Measurements from ENCODE around the gene UNKL.

Gene UNKL

DNA sequence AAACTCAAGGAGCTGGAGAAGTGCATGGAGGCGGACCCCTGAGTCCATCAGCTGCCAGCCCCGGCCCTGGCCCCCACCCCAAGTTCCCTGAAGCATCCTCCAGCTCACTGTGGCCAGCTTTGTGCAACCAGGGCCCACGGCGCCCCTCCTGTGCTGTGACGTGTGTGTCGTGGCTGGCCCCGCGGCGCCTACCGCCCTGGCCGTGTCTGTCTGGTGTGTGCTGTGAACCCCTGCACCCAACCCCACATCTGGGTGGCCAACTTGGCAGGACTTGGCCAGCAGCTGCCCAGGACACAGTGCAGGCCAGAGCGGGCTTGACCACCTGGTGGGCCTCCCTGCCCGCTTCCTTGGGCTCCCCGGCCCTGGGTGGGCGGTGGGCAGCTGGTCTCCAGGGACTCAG, 66.1 kb downstream of the UNKL start:
- no peak for DNase-seq (ENCODE audit: low read depth)
- TF ChIP-seq, protein P1, sequence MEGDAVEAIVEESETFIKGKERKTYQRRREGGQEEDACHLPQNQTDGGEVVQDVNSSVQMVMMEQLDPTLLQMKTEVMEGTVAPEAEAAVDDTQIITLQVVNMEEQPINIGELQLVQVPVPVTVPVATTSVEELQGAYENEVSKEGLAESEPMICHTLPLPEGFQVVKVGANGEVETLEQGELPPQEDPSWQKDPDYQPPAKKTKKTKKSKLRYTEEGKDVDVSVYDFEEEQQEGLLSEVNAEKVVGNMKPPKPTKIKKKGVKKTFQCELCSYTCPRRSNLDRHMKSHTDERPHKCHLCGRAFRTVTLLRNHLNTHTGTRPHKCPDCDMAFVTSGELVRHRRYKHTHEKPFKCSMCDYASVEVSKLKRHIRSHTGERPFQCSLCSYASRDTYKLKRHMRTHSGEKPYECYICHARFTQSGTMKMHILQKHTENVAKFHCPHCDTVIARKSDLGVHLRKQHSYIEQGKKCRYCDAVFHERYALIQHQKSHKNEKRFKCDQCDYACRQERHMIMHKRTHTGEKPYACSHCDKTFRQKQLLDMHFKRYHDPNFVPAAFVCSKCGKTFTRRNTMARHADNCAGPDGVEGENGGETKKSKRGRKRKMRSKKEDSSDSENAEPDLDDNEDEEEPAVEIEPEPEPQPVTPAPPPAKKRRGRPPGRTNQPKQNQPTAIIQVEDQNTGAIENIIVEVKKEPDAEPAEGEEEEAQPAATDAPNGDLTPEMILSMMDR (conservative IDR thresholded peaks at IDR 0.05; ENCODE audit: control insufficient read depth, insufficient read depth, low read depth, low read length): no peak
- no peak overlapping the region for H3K4me3 ChIP-seq (ENCODE audit: control insufficient read depth, low read depth, low read length)

DNA sequence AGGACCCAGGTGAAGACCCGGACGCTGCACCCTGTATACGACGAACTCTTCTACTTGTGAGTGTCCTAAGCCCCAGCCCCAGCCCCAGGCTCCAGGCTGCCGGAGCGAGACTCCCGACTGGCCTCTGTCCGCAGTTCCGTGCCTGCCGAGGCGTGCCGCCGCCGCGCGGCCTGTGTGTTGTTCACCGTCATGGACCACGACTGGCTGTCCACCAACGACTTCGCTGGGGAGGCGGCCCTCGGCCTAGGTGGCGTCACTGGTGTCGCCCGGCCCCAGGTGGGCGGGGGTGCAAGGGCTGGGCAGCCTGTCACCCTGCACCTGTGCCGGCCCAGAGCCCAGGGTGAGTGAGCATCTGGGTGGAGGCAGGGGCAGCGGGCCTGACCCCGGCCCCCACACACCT, 66.5 kb downstream of the UNKL start:
- TF ChIP-seq, protein P1 (conservative IDR thresholded peaks at IDR 0.05; ENCODE audit: control insufficient read depth, insufficient read depth, low read depth, low read length): no peak
- no peak for DNase-seq (ENCODE audit: low read depth)
- no peak overlapping the region for H3K4me3 ChIP-seq (ENCODE audit: control insufficient read depth, low read depth, low read length)

DNA sequence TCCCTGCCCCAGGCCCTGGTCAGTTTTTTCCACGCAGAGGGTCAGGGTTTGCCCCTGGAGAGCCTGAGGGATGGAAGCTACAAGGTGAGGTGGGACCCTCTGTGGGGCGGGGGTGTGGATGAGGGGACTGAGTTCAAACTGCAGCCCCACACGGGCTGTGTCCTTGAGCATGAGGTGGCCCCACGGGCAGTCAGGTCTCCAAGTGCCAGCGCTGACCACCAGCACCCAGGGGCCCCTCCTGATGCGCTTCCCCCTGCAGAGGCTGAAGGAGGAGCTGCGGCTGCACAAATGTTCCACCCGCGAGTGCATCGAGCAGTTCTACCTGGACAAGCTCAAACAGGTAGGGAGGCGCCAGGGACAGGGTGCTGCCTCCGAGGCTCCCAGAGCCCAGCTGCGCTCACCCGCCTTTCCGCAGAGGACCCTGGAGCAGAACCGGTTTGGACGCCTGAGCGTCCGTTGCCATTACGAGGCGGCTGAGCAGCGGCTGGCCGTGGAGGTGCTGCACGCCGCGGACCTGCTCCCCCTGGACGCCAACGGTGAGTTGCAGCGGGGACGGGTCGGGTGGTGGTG, 67.1 kb downstream of the UNKL start:
- TF ChIP-seq, protein P1 (conservative IDR thresholded peaks at IDR 0.05; ENCODE audit: control insufficient read depth, insufficient read depth, low read depth, low read length): no peak
- H3K4me3 ChIP-seq (ENCODE audit: control insufficient read depth, low read depth, low read length): no peak overlapping the region
- no peak for DNase-seq (ENCODE audit: low read depth)

- peak; percentile 20 for DNase-seq (ENCODE audit: low read depth)
- TF ChIP-seq, protein P1 (conservative IDR thresholded peaks at IDR 0.05; ENCODE audit: control insufficient read depth, insufficient read depth, low read depth, low read length): peak; percentile 32
- H3K4me3 ChIP-seq (ENCODE audit: control insufficient read depth, low read depth, low read length): no peak overlapping the region
Observed at GRCh38 chr16:1346422-1347285, 67.8 kb downstream of the UNKL start.

DNA sequence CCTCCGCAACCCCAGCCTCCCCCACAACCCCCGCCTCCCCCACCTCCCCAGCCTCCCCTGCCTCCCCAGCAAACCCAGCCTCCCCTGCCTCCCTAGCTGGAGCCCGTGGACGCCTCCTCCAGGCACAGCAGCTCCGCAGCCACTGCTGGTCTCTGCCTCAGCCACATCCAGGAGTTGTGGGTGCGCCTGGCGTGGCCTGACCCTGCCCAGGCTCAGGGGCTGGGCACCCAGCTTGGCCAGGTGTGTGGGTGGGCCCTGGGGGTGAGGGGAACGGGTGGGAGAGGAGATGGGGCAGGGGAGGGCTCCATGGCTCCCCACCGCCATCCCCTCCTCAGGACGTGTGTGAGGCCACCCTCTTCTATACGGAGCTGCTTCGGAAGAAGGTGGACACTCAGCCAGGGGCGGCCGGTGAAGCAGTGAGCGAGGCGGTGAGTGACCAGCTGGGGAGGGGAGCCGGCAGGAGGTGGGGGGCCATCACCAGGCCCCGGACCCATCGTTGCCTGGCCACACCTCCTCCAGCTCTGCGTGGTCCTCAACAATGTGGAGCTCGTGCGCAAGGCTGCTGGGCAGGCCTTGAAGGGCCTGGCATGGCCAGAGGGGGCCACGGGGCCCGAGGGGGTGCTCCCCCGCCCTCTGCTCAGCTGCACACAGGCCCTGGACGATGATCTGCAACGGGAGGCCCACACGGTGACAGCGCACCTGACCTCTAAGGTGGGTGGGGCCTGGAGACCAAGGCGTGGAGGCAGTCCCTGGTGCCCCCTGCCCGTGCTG, 68.7 kb downstream of the UNKL start:
- DNase-seq (ENCODE audit: low read depth): no peak
- H3K4me3 ChIP-seq (ENCODE audit: control insufficient read depth, low read depth, low read length): no peak overlapping the region
- TF ChIP-seq, protein P1 (conservative IDR thresholded peaks at IDR 0.05; ENCODE audit: control insufficient read depth, insufficient read depth, low read depth, low read length): no peak

GRCh38 chr16:1345087-1345486, 69.4 kb downstream of the UNKL start:
- no peak for DNase-seq (ENCODE audit: low read depth)
- no peak overlapping the region for H3K4me3 ChIP-seq (ENCODE audit: control insufficient read depth, low read depth, low read length)
- TF ChIP-seq, protein P1 (conservative IDR thresholded peaks at IDR 0.05; ENCODE audit: control insufficient read depth, insufficient read depth, low read depth, low read length): no peak
